ENCODE results near the gene SP2.
A peak's percentile ranks its signal among the peaks of the same experiment; 100 is the strongest.

SP2 gene

GRCh38 chr17:47970725-47971499 is 74.9 kb downstream of the SP2 start, which contains the start of gene CDK5RAP3:
TSS of gene CDK5RAP3 (plus strand) at chr17:47971113. CDS start at chr17:47971147, 34 bp downstream.
- peak; percentile 99 to 100 (median 100) for DNase-seq (ENCODE audit: low read depth in 2 of 3, low spot score in 1 of 3)

- DNase-seq (ENCODE audit: low read depth in 2 of 3, low spot score in 1 of 3), result no peak
Measured at GRCh38 chr17:47973541-47973940, 77.5 kb downstream of the SP2 start.

GRCh38 chr17:47975189-47975822 is 79.3 kb downstream of the SP2 start:
- DNase-seq (ENCODE audit: low read depth in 2 of 3, low spot score in 1 of 3), result no peak

- no peak for DNase-seq (ENCODE audit: low read depth in 2 of 3, low spot score in 1 of 3)
Measured at GRCh38 chr17:47975823-47976205, 79.8 kb downstream of the SP2 start.

GRCh38 chr17:47978324-47978723 is 82.3 kb downstream of the SP2 start:
- DNase-seq (ENCODE audit: low read depth in 2 of 3, low spot score in 1 of 3), result peak; percentile 12 to 28 (median 25)

Data from stimulated activated CD4-positive, alpha-beta T cell treated with anti-CD3 and anti-CD28 coated beads, Interleukin-12 subunit alpha, Interleukin-12 subunit beta, amount 100 ng/mL, for 48 hours (primary cell).